NCI-H1092 (cell line): ENCODE data around the gene GPC3.

Source experiments
- DNase-seq: peaks from one replicate; lab custom pipeline; 2025; lab: John Stamatoyannopoulos, UW

Gene GPC3

DNA sequence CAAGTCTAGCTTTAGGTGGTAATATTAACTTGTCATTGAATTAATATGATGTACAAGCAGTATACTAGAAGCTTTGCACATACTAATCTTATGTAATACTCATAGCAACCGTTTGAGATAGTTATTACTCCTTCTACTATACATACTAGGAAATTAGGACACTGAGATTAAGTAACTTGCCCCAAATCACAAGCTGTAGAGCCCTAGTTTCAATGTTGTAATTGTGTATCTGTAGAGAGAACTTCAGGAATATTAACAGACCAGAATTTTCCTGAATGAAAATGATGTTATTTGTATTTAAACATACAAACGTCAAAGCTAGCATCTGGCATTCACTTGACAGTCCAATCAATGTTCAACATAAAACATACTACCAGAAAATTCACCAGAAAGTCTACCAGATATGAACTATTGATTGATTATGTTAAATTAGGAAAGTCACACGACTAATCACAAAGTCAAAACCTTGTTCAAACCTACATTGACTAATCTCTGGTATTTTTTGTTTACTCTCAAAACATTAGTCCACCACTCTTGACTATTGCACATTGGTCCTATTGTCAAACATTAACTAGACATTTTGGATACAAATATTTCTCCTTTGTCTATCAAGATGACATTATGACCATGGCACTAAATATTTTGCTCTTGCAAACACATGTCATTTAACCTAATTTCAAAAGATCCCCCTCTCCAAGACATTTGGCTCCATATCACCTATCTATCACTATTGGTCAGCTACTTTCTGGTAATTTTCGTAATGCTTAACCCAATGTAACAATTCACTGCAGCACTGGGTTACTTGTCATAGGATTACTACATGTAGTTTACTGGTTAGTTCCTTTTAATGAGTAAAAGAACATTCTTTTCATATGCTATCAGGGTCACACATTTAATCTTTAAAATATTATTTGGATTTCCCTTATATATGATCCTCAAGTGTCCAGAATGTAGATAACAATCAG, 100.7 kb downstream of the GPC3 start:
- DNase-seq, result no peak

DNA sequence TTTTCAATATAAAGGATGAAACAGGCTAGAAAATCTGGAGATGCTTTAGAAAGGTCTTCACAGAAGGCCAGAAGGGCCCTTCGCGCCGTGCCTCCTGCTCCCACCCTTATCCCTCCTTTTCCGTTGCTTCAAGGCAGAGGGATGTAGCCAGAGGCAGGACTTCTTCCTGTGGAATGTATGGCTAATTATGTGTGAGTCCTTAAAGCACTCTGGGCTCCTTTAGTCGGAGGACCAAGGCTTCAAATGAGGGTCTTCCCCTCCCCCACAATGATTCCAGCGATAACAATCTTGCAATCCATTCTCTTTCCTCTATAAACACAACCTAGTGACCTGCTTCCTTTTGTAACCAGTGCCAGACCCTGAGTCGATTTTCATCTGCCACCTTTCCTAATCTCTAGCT, 103.5 kb downstream of the GPC3 start:
- DNase-seq, result no peak

DNA sequence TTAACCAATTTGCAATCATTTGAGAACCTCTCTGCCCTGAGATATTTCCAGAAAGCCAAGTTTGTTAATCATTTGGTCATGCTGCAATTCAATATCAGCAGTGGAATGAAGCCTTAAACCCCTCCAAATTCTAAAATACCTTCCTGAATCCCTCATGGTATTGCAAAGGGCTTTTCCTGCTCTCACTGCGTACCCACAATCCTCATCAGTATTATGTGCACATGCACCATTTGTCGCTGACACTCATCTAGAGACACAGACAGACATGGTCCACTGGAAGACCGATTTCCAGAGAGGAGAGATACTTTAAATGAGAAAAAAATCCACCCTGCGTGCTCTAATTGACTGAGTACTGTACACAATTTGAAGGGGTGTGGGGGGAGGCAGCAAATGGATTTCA, 104.4 kb downstream of the GPC3 start:
- DNase-seq, result no peak

DNA sequence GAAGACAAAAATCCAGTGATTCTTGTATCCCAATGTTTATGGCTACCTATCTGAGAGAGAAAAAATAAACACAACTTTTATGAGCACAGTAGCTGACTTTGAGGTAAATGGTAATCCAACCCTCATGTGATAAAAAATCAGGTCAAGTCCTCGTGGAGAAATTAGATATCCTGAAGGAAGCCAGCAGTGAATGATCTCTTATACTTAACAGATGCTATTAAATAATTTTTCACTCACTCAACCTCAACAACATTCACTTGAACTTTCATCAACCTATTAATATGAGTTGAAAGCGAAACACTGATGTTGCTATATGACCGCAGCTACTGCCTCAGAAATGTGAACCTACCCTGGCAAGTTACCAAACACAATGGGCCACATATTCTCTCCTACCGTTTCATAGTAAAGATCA, 105.4 kb downstream of the GPC3 start:
- no peak for DNase-seq

DNA sequence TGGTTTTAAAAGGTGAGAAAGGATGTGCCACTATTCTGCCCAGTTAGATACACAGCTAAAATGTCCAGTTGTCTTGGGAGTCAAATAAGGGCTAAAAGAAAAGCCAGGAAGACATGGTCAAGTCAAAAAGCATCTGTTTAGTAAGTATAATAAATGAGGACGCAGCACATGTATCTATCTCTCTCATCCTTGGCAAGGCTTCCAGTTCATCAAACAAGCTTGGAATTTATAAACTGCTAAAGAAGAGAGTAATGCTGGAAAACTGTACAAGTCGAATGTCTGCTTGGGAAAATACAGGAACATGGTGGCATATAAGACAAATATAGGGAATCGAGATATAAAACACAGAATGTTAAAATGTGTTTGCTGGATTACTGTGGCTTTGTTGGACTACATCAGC, 106.7 kb downstream of the GPC3 start:
- no peak for DNase-seq

DNA sequence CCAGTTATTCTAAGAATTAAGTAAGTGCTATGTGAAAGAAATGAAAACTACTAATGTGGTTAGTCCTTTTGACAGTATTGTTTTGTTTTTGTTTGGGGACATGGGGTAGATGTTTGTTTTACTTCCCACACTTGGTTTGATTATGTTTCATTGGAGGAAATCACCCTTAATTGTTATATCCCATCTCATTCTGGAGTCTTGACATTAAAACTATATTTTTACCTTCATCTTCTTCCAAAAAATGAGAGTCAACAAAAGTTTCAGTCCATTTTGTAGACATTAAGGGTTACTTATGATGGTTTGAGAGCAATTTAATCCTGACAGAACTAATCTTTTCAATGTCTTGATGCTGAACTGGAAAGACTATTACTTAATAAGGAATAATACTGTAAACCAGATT, 108.7 kb downstream of the GPC3 start:
- no peak for DNase-seq

DNA sequence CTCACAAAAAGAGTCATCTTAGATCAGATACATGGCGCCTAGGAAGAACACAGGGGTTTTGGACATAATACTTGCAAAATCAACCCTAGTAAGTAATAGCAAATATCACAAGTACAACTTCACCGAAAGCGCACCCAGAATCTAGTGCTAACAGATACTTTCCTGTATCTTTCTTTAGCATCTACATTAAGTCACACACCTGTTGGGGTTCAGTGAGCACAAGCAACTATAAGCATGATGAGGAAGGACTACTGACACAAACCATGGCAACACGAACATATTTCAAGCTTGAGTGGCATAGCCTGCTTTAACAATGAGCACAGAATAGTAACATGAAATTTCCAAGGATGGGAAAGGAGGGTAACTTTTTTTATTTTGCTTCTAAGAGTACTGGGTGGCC, 116.1 kb downstream of the GPC3 start:
- no peak for DNase-seq

DNA sequence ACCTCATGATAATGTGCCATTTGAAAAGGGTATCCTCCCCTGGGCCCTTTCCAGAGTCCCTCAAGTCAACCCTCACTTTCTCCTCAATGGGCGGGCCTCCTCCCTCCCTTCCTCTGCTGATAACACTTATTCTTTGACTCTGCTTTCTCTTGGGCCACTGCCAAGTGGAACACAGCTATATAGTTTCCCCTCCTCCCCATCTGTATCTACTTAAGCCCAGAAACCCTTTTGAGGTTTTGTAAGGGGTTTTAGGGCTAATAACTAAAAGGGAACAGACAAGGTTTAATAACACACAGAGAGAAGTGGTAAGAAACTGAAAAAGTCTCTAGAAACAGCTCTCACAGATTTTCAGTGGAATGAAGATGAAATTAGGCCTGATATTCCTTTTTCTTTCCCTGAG, 116.7 kb downstream of the GPC3 start:
- DNase-seq, result no peak

DNA sequence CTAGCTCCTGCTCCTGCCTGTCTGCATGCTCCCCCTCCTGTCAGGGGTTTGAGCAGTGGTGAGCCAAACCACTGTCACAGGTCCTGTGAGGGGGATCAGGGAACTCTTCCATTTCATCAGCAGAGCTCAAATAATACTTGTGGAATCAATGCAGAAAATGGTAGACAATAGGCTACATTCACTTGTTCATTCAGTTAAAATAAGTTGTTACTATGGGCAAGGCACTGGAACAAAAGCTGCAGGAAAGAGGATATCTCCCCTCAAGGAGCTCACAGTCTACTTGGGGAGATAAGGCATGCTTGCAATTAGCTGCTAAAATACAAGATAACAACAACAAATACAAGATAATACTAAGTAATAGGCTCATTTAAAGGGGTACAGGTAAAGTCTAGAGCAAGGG, 117.1 kb downstream of the GPC3 start:
- DNase-seq, result no peak

DNA sequence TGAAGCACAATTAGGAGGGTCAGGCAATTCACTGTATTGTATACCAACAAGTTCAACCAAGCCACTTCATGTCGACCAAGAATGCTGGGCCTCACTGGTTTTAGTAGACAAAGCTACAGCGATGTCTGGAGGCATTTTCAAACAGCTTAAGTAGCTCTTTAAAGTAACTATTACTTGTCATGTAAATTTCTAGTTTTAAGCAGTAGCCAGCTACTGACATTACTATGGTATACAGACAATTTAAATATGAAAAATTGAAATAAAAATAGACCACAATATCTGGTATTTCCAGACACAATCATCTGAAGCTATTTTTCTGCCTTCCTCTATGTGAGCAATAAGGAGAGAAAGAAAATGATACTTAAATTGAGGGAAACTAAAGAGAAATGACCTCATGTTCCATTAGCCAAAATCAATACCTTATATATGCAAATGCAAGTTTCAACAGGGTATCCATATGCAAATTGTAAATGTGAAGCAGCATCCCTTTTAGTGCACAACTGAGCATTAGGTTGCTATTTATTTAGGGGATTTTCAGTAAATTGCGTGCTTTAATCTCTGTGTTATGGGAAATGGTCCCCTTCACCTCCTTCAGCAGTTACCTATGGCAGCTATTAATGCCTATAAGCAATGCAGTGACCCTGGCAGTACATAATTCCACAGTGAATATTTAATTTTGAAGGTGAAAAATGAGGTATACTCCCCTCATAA, 119.5 kb downstream of the GPC3 start:
- DNase-seq, result no peak

DNA sequence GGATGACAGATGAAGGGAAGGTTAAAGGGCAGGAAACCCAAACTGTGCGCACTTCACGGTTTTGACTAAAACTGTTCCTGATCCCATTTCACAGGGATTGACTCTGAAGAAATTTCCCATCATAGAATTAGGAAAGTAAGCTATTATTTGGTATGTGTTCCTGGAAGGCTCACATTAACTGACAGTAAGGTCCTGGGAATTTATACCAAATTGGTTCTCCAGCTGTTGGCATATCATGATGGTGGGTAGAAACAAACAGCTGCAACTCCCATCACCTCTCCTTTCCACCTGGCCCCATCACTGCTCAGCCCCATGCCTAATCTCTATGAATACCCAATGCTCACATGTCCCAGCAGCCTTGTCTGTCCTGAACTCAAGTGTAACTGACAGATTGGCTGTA, 121.2 kb downstream of the GPC3 start:
- no peak for DNase-seq

DNA sequence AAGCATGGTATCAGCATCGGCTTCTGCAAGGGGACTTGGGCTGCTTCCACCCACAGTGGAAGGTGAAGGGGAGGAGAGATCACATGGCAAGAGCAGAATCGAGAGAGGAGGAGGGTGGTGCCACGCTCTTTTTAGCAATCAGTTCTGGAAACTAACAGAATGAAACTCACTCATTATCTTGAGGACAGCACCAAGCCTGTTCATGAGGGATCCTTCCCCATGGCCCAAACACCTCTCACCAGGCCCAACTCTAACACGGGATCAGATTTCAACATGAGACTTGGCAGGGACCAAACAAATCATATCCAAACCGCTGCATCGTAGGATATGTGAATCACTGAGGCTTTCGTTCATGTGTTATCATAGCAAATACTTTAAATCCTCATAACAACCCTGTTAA, 125.5 kb downstream of the GPC3 start:
- peak; percentile 25 for DNase-seq

DNA sequence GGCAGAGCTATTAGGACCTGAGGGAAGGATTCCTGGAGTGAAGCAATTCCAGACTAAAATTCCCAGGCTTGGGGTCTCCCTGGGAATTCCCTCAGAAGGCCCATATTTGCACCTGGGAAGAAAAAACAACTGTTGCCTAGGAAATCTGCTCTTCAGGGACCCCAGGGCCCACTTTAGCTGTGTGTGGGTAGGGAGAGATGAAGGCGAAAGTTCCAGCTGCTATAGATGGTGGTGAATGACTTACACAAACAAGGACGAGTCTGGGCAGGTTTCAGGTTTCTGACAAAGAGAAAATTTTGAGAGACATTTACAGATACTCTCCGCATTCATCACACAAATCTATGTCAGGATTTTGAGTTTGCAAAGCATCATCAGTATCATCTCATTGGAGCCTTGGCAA, 126.1 kb downstream of the GPC3 start:
- DNase-seq, result no peak

DNA sequence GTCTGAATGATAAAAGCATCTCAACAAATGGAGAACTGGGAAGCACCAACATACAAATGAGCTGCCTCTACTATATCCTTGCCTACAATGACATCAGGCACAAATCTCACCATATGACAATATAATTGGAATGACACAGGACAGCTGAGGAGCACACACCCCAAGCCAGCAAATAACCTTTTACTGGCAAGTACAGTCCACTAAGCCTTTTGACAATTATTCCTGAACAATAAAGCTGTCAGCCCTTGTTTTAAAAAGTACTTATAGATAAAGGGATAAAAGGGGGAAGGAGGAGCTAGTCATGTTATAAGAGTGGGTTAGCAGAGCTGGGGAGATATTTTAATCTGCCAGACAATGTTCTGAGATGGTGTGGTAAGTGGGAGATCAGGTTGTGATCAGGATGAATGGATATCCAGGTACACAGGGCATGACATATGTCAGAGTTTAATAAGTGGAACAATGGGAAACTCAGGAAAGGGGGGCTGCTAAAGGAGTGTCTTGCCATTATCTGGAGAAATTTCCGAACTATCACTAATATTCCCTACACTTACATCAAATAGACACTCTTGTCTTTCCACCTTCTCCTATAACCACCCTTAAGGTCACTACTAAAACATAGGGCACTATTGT, 127.6 kb downstream of the GPC3 start:
- DNase-seq, result no peak

DNA sequence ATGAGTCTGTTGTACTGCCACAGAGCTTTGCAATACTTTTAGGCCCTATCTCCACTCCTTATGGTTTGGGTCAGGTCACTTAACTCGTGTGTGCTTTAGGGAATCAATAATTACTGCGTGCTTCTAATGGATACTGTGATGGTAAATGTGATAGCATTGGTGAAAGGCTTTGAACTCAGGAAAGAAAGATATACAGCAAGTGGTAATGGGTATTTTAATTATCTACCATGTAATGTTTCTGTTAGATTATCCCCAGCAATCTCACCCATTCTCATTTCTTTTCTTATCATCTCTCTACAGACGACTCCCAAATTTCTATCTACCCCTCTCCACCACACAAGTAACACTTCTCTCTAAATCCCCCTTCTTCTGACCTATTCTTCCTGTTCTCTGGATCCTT, 128.6 kb downstream of the GPC3 start:
- no peak for DNase-seq

DNA sequence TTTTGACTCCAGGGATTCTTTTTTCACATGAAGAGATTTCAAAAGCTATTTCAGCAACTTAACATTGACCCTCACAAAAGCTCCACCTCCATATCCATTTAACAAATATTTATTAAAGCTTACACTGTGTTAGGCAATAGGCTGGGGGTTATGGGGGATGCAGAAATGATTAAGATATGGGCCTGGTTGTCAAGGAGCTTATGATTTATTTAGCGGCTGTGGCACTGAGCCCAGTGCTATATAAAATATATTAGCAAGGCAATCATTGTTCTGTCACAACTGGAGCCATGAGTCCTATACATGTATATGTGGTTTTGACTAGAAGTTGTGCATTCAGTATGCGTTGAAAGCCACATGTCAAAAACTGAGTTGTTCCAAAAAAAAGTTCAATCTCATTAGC, 131.1 kb downstream of the GPC3 start:
- no peak for DNase-seq

DNA sequence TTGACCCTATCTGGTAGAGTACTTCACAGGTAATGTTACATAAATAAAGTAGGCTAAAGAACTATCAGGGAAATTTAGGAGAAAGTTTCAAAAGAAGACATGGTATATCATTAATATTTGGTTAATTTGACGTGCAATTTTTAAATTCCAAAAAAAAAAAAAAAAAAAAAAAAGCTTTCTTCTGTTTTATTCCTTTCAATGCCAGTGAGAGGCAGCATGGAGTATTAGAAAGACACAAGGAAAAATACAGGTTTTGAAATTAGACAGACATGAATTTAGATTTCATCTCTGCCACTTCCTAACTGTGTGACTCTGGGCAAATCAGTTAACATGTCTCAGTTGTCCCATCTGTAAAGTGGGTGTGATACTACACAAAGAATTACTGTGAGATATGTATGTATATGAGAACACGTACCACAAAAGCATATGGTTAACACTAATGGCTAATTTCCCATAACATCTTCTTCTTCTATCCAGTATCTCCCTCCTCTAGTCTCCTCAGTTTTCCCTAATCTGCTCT, 132.5 kb downstream of the GPC3 start:
- no peak for DNase-seq

DNA sequence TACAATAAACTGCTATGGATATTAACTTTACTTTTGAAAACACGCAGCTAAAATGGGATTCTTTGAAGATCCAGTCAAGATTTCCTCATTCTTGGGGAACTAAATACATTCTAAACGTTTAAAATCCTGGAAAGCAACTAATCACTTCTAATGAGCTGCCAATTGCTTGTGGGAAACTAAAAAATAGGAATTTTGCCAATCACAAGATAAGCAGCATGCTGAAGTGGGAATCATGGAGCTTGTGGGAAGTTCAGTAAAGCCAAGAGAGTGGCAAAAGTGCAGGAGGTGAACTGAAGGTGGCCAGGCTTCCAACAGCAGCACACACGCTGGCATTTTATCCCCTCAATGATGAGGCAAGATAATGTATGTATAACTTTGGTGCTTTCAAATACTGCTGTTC, 133.0 kb downstream of the GPC3 start:
- DNase-seq, result no peak

DNA sequence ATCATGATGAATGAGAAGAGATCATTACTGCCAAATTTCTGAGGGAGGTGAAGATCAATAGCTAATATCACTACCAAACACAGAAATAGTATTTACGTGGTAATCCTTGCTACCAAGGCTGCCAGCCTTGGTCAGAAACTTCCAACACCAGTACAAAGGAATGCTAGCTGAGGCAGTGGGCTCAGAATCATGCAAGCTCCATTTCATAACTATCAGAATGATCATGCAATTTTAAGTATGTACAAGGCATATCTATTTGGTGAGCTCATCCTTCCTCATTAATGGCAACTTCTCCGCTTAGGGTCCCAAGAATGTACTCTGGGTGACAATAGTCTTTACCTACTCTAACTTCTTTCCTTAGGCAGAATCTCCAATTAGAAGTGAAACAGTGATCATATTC, 135.0 kb downstream of the GPC3 start:
- no peak for DNase-seq

DNA sequence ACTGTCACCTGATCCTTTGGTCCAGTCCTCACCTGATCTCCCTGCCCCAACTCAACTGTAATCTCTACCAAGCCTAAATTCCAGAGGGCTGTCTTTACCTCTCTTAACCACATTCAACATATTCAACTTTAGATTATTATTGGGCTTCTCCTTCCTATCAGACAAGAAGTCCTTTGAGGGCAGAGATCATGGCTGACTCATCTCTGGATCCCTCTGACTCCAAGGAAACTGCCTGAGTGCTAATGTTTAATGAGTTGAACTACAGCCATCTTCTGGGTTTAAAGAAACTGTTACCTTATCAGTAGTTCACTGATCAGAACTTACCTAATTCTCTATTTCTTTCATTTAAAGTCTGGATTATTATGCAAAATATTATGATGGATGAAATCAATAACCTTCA, 135.7 kb downstream of the GPC3 start:
- no peak for DNase-seq

DNA sequence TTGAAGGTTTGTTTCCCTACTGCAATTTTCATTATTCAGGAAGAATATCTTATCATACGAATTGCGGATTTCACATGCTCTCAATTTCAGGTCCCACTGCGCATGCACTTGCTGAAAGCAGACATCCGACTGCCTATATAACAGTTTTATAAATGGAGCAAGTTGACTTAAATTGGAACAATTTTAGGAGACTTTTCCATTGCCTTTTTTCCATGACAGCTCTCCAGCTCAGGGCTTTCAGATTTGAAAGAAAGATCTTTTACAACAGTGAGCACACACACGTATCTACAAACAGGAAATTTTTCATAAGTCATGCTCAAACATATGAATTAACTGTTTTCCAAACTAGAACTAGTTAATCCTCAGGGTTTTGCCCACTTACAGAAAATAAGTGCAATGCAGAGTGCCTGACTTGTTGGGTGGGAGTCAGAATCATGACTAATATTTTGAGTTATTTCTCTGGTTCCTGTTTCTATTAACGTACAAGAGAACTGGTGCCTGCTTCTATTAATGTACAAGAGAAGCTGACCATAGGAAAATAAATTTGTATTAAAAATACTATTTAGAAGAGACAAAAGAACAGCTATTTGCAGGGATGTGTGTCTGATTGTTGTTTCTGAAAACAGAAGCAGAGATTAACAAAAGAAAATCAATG, 137.9 kb downstream of the GPC3 start:
- no peak for DNase-seq

DNA sequence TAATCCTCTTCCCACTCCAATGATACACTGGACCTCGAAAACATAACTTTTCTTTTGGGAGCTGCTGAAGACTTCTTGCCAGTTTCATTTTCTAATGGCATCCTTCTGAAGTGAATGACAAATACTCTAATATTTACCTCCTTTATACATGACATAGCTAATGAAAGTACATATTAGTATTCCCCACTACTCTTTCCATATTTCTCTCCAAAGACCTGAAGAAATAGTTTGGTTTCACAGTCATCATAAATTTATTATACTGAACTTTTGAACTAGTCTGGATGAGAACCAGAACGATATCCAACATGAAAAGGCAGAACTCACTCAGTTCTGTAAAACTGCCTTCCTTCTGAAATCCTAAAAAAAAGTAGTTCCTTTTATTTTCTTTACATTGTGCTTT, 139.1 kb downstream of the GPC3 start:
- DNase-seq, result no peak
